Lower leg skin (tissue), 4 donors: Measurements from ENCODE around the gene SEMA7A. TPM values are rescaled to one million over a fixed set of nuclear protein-coding genes. Genes with fewer than 3 reads are reported as not detected.

Experiments
- DNase-seq, 2 donors: peaks; one replicate each; pipeline ENCODE4 v3.0.0-alpha.2; 2019; ENCODE audit warnings: low spot score in 2 of 2
- H3K4me3 ChIP-seq: fragments of 200-600 bp; sonication (generic); 2 replicates; pipeline ENCODE4 v1.5.1; 2017; ENCODE audit warnings: mild to moderate bottlenecking, low read depth; ENCODE audit not compliant: poor library complexity, severe bottlenecking
- POLR2A ChIP-seq, 2 donors: fragments of 450-650 bp; IDR thresholded peaks; one replicate each; pipeline ENCODE4 v1.6.1; 2016 to 2017; ENCODE audit warnings: antibody characterized with exemption in 2 of 2, mild to moderate bottlenecking in 1 of 2, moderate library complexity in 1 of 2
- WGBS, 2 donors: methylation state at CpG; one replicate each; pipeline ENCODE4 v1.1.5; 2018; 5-methylcytosine and 5-hydroxymethylcytosine counted together
- intact Hi-C: fragments of 100-400 bp; cut with DNase I; formaldehyde crosslinking; loops from one replicate; pipeline ENCODE4 v1.15.0; 2023; ENCODE audit warnings: low total_unique reads
- total RNA-seq, 4 donors: library from RNA; depleted of rRNA; stranded (reverse); fragments of >200 nt; gene quantifications; one replicate each; pipeline ENCODE4 v1.1.0, GENCODE V29; 2016
- TF ChIP-seq, protein P1 (sequence below), 3 donors: fragments of 450-650 bp; IDR thresholded peaks; one replicate each; pipeline ENCODE4 v1.5.1; 2016; ENCODE audit warnings: antibody characterized with exemption in 3 of 3, mild to moderate bottlenecking in 3 of 3, moderate library complexity in 2 of 3

The SEMA7A gene
- total RNA-seq, 4 donors from 2014 or later: 16.7 to 30.5 (median 20.5) TPM

DNA sequence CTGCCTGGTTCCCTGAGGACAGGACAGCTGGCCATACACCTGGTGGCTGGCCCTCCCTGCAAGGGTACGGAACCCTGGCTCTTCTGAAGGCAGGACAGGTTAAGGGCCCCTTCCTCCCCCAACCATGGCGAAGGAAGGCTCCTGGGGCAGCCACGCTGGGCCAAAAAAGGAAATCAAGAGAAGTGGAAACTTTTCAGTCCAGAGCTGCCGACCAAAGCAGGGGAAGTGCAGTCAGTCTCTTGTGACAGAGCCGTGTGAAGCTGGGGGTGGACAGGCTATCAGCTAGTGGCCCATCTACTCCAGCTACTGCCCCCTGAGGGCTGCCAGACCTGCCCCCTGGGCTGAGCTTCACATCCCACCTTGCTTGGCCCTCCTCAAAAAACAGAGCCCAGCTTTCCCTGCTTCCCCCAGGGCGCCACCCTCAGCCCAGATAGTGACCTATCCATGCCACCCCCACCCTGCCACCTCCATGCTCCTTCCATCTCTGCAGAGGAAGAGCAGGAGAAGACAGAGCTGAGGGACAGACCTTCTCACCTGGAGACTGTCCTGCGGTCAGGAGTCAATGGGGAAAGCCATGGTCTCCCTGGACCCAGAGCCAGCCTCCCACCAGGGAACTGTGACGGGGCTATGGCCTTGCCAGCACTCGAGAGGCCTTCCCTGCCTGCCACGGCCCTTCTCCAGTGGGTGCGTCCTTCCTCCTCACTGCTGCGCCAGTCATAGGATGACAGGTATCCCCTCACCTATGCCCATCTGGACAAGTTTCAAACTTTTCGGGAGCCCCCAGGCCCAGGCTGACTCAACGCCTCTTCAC lies 4.6 kb downstream of the SEMA7A start:
- DNase-seq: no peak
- intact Hi-C loops: no loop called here
- no peak overlapping the region for H3K4me3 ChIP-seq
- WGBS, 2 donors: 89 to 91% methylated on average over 12 to 14 of the region's 14 CpGs
- TF ChIP-seq, protein P1, sequence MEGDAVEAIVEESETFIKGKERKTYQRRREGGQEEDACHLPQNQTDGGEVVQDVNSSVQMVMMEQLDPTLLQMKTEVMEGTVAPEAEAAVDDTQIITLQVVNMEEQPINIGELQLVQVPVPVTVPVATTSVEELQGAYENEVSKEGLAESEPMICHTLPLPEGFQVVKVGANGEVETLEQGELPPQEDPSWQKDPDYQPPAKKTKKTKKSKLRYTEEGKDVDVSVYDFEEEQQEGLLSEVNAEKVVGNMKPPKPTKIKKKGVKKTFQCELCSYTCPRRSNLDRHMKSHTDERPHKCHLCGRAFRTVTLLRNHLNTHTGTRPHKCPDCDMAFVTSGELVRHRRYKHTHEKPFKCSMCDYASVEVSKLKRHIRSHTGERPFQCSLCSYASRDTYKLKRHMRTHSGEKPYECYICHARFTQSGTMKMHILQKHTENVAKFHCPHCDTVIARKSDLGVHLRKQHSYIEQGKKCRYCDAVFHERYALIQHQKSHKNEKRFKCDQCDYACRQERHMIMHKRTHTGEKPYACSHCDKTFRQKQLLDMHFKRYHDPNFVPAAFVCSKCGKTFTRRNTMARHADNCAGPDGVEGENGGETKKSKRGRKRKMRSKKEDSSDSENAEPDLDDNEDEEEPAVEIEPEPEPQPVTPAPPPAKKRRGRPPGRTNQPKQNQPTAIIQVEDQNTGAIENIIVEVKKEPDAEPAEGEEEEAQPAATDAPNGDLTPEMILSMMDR (IDR thresholded peaks at IDR 0.05): no peak

DNA sequence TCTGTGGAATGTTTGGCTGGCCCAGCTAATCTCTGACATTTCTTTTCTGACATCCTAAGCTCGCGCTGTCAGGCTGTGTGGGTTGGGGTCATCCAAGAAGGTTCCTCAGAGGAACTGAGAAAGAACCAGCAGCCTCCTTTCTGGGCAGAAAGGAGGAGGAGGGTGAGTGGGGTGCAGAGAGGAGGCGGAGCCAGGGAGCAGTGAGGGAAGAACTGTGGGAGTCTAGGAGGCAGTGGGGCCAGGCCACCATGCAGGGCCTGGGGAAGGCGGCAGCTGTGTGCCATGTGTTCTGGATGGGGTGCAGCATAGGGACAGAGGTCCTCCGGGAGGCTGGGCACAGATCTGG lies 5.3 kb downstream of the SEMA7A start:
- no peak for TF ChIP-seq POLR2A (IDR thresholded peaks at IDR 0.05)
- TF ChIP-seq, protein P1 (IDR thresholded peaks at IDR 0.05): no peak
- no peak overlapping the region for H3K4me3 ChIP-seq
- 80 to 89% methylated on average over 5 of the region's 5 CpGs for WGBS, 2 donors
- no peak for DNase-seq
- intact Hi-C loops: no loop called here

GRCh38 chr15:74427607-74428441 lies 5.9 kb downstream of the SEMA7A start:
- intact Hi-C loops: no loop called here
- DNase-seq: no peak
- TF ChIP-seq, protein P1 (IDR thresholded peaks at IDR 0.05): no peak
- no peak for TF ChIP-seq POLR2A (IDR thresholded peaks at IDR 0.05)
- WGBS, 2 donors: 78 to 88% methylated on average over 9 of the region's 9 CpGs
- no peak overlapping the region for H3K4me3 ChIP-seq

- no peak overlapping the region for H3K4me3 ChIP-seq
- DNase-seq: no peak
- WGBS, 2 donors: 87 to 89% methylated on average over 10 of the region's 10 CpGs
- TF ChIP-seq POLR2A (IDR thresholded peaks at IDR 0.05): no peak
- TF ChIP-seq, protein P1 (IDR thresholded peaks at IDR 0.05): no peak
- intact Hi-C loops: no loop called here
Measured at GRCh38 chr15:74426404-74427281, 7.1 kb downstream of the SEMA7A start.

DNA sequence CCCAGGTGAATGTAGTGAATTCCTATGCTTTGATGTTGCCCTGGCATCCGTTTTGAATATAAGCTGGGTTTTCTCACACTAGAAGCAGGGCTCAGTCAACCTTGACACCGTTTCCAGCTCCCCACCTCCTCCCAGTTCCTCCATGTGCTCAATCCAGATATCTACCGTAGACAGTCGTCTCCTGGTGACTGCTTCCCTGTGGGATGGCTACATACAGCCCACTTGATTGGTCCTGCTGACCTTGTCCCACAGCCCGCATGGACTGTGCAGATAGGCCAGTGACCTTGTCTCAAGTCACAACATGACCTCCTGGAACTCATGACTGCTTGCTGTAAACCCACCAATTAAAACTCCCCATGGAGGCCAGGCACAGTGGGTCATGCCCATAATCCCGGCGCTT lies 8.1 kb downstream of the SEMA7A start:
- no peak for TF ChIP-seq POLR2A (IDR thresholded peaks at IDR 0.05)
- TF ChIP-seq, protein P1 (IDR thresholded peaks at IDR 0.05): no peak
- no peak overlapping the region for H3K4me3 ChIP-seq
- no peak for DNase-seq
- WGBS, 2 donors: 85 to 89% methylated on average over 7 of the region's 7 CpGs
- intact Hi-C loops: no loop called here
